H9 (cell line): ENCODE results near the gene SPATA17. TPM values are rescaled to one million over a fixed set of nuclear protein-coding genes. Genes with fewer than 3 reads are reported as not detected.

Experiments
- DNase-seq: peaks from one replicate; pipeline ENCODE4 v3.0.0-alpha.2; 2017
- H2AFZ ChIP-seq: one replicate; pipeline ENCODE4 v1.6.1; 2013; ENCODE audit warnings: mild to moderate bottlenecking, low read length, control low read depth, moderate library complexity
- H2AK5ac ChIP-seq: 2 replicates; pipeline ENCODE4 v1.6.1; 2013; ENCODE audit warnings: low read length, control low read depth, mixed read lengths; ENCODE audit not compliant: insufficient read length
- H2BK120ac ChIP-seq: one replicate; pipeline ENCODE4 v1.6.1; 2013; ENCODE audit warnings: low read depth, mild to moderate bottlenecking, low read length, control low read depth, inconsistent platforms; ENCODE audit not compliant: poor library complexity, severe bottlenecking
- H2BK12ac ChIP-seq: 2 replicates; pipeline ENCODE4 v1.6.1; 2013; ENCODE audit warnings: low read length, control low read depth, mixed read lengths, low read depth; ENCODE audit not compliant: insufficient read length
- H2BK15ac ChIP-seq: 2 replicates; pipeline ENCODE4 v1.6.1; 2013; ENCODE audit warnings: low read depth, low read length, control low read depth
- H2BK20ac ChIP-seq: one replicate; pipeline ENCODE4 v1.6.1; 2013; ENCODE audit warnings: low read depth, mild to moderate bottlenecking, low read length, control low read depth, inconsistent platforms; ENCODE audit not compliant: poor library complexity, severe bottlenecking
- H2BK5ac ChIP-seq: 2 replicates; pipeline ENCODE4 v1.6.1; 2013; ENCODE audit warnings: low read length, control low read depth, mixed read lengths; ENCODE audit not compliant: insufficient read length
- H3K14ac ChIP-seq: 2 replicates; pipeline ENCODE4 v1.6.1; 2013; ENCODE audit warnings: low read length, control low read depth; ENCODE audit not compliant: insufficient read depth
- H3K18ac ChIP-seq: 2 replicates; pipeline ENCODE4 v1.6.1; 2013; ENCODE audit warnings: low read depth, mild to moderate bottlenecking, mixed read lengths, low read length, control low read depth; ENCODE audit not compliant: insufficient read length
- H3K23ac ChIP-seq: 2 replicates; pipeline ENCODE4 v1.6.1; 2013; ENCODE audit warnings: low read length, control low read depth, mixed read lengths, low read depth; ENCODE audit not compliant: insufficient read length
- H3K23me2 ChIP-seq: 2 replicates; pipeline ENCODE4 v1.6.1; 2013; ENCODE audit warnings: low read depth, mild to moderate bottlenecking, mixed read lengths, low read length, control low read depth; ENCODE audit not compliant: insufficient read length, poor library complexity, severe bottlenecking
- H3K27ac ChIP-seq: 2 replicates; pipeline ENCODE4 v1.5.1; 2013; ENCODE audit warnings: low read length, control low read depth, mixed read lengths, low read depth; ENCODE audit not compliant: insufficient read length
- H3K27me3 ChIP-seq: 2 replicates; pipeline ENCODE4 v1.6.1; 2013; ENCODE audit warnings: low read length, control low read depth, inconsistent platforms; ENCODE audit not compliant: insufficient read depth
- H3K4ac ChIP-seq: 2 replicates; pipeline ENCODE4 v1.6.1; 2013; ENCODE audit warnings: low read depth, mild to moderate bottlenecking, control low read depth, inconsistent platforms, low read length, moderate library complexity
- H3K4me1 ChIP-seq: 2 replicates; pipeline ENCODE4 v1.6.1; 2013; ENCODE audit warnings: low read length, control low read depth, inconsistent platforms; ENCODE audit not compliant: insufficient read depth
- H3K4me2 ChIP-seq: 2 replicates; pipeline ENCODE4 v1.6.1; 2013; ENCODE audit warnings: low read length, control low read depth, mixed read lengths; ENCODE audit not compliant: insufficient read length, insufficient read depth
- H3K56ac ChIP-seq: 2 replicates; pipeline ENCODE4 v1.6.1; 2013; ENCODE audit warnings: low read depth, mild to moderate bottlenecking, mixed read lengths, low read length, control low read depth; ENCODE audit not compliant: insufficient read length
- H3K79me1 ChIP-seq: 2 replicates; pipeline ENCODE4 v1.6.1; 2013; ENCODE audit warnings: low read depth, mild to moderate bottlenecking, moderate library complexity, low read length, control low read depth, inconsistent platforms; ENCODE audit not compliant: insufficient read depth, poor library complexity, severe bottlenecking
- H3K79me2 ChIP-seq: 2 replicates; pipeline ENCODE4 v1.6.1; 2013; ENCODE audit warnings: low read length, control low read depth, inconsistent platforms; ENCODE audit not compliant: insufficient read depth
- H3K9ac ChIP-seq: 2 replicates; pipeline ENCODE4 v1.6.1; 2013; ENCODE audit warnings: low read length, control low read depth, mixed read lengths; ENCODE audit not compliant: insufficient read length; ENCODE audit errors: extremely low read depth
- H3K9me3 ChIP-seq: one replicate; pipeline ENCODE4 v1.6.1; 2013; ENCODE audit warnings: low read depth, low read length, inconsistent platforms; ENCODE audit not compliant: control insufficient read depth
- H3T11ph ChIP-seq: one replicate; pipeline ENCODE4 v1.6.1; 2013; ENCODE audit warnings: mild to moderate bottlenecking, low read length, control low read depth, inconsistent platforms
- H4K20me1 ChIP-seq: one replicate; pipeline ENCODE4 v1.6.1; 2013; ENCODE audit not compliant: control insufficient read depth, insufficient read length, insufficient read depth
- H4K5ac ChIP-seq: 2 replicates; pipeline ENCODE4 v1.6.1; 2013; ENCODE audit warnings: low read depth, mild to moderate bottlenecking, mixed read lengths, low read length, control low read depth; ENCODE audit not compliant: insufficient read length
- H4K8ac ChIP-seq: replicated peaks from 2 replicates; pipeline ENCODE4 v1.6.1; 2013; ENCODE audit warnings: low read length, control low read depth, mixed read lengths, low read depth; ENCODE audit not compliant: insufficient read length
- H4K91ac ChIP-seq: 2 replicates; pipeline ENCODE4 v1.6.1; 2013; ENCODE audit warnings: low read depth, mild to moderate bottlenecking, moderate library complexity, mixed read lengths, low read length, control low read depth; ENCODE audit not compliant: insufficient read length
- H3K27ac Mint-ChIP-seq, 3 experiments: 2 replicates in 2 of 3; 3 replicates in 1 of 3; pipeline ENCODE4 v1.8.0; 2020 to 2021; ENCODE audit warnings: mixed read lengths in 3 of 3, mild to moderate bottlenecking in 1 of 3, moderate library complexity in 1 of 3
- H3K27me3 Mint-ChIP-seq: 2 replicates; pipeline ENCODE4 v1.8.0; 2021; ENCODE audit warnings: low read depth, mild to moderate bottlenecking, moderate library complexity, mixed read lengths
- H3K36me3 Mint-ChIP-seq, 3 experiments: 2 replicates in 2 of 3; 3 replicates in 1 of 3; pipeline ENCODE4 v1.8.0; 2020 to 2021; ENCODE audit warnings: low read depth in 3 of 3, mixed read lengths in 3 of 3; ENCODE audit not compliant: insufficient read depth in 1 of 3
- H3K4me1 Mint-ChIP-seq, 2 experiments: 2 replicates each; pipeline ENCODE4 v1.8.0; 2020; ENCODE audit warnings: mixed read lengths in 2 of 2
- H3K4me3 Mint-ChIP-seq, 2 experiments: 2 replicates in 1 of 2; 3 replicates in 1 of 2; pipeline ENCODE4 v1.8.0; 2020 to 2021; ENCODE audit warnings: mild to moderate bottlenecking in 2 of 2, mixed read lengths in 2 of 2, moderate library complexity in 1 of 2
- H3K9me3 Mint-ChIP-seq, 2 experiments: 2 replicates in 1 of 2; 3 replicates in 1 of 2; pipeline ENCODE4 v1.8.0; 2020; ENCODE audit warnings: mild to moderate bottlenecking in 2 of 2, mixed read lengths in 2 of 2, moderate library complexity in 1 of 2
- CTCF ChIP-seq: fragments of 200-600 bp; sonication (generic); conservative IDR thresholded peaks from 3 replicates; pipeline ENCODE4 v1.8.0; 2021; ENCODE audit warnings: antibody characterized with exemption, mild to moderate bottlenecking
- WGBS: extraction: QIAGEN DNeasy Blood & Tissue Kit; methylation state at CpG from one replicate; pipeline ENCODE4 v1.1.7; 2013; ENCODE audit warnings: missing lambda C conversion rate, low lambda C conversion rate, mixed read lengths; ENCODE audit not compliant: insufficient read length; ENCODE audit errors: extremely low coverage; 5-methylcytosine and 5-hydroxymethylcytosine counted together
- total RNA-seq: library from RNA; stranded (reverse); gene quantifications from 2 replicates; pipeline ENCODE4 v1.2.1, GENCODE V29; 2021

The SPATA17 gene
- total RNA-seq, 1 experiment from 2014 or later, result 0.44 TPM

- no peak overlapping the region for H3T11ph ChIP-seq
- no peaks in the 10 kb centered on the region for H3K36me3 Mint-ChIP-seq
- no peaks in the 10 kb centered on the region for H3K79me2 ChIP-seq
- no peaks in the 10 kb centered on the region for H3K27me3 ChIP-seq
- no peak overlapping the region for H2BK15ac ChIP-seq
- no peaks in the 10 kb centered on the region for H3K79me1 ChIP-seq
- no peaks in the 10 kb centered on the region for H3K9me3 Mint-ChIP-seq
- H4K20me1 ChIP-seq, result no peaks in the 10 kb centered on the region
- no peak overlapping the region for H4K8ac ChIP-seq
- no peak overlapping the region for H3K14ac ChIP-seq
- DNase-seq, result no peak
- no peak overlapping the region for H3K4me3 Mint-ChIP-seq
- H2AFZ ChIP-seq, result no peak overlapping the region
- no peak overlapping the region for H2BK5ac ChIP-seq
- H2BK20ac ChIP-seq, result no peak overlapping the region
- H3K9ac ChIP-seq, result no peak overlapping the region
- no peaks in the 10 kb centered on the region for H3K4me1 ChIP-seq
- no peak overlapping the region for H3K4me2 ChIP-seq
- H3K23ac ChIP-seq, result no peak overlapping the region
- H3K4me1 Mint-ChIP-seq, result no peaks in the 10 kb centered on the region
- H2BK120ac ChIP-seq, result no peak overlapping the region
- H2AK5ac ChIP-seq, result no peak overlapping the region
- H3K56ac ChIP-seq, result no peak overlapping the region
- no peak overlapping the region for H3K4ac ChIP-seq
- no peak overlapping the region for H4K5ac ChIP-seq
- no peak overlapping the region for H2BK12ac ChIP-seq
- WGBS, result no CpG with 5 or more reads among the region's 4 CpGs
- H3K9me3 ChIP-seq, result no peaks in the 10 kb centered on the region
- no peak overlapping the region for H3K27ac ChIP-seq
- no peaks in the 10 kb centered on the region for H3K23me2 ChIP-seq
- no peak overlapping the region for H3K27ac Mint-ChIP-seq
- no peak for TF ChIP-seq CTCF
- no peak overlapping the region for H4K91ac ChIP-seq
- H3K18ac ChIP-seq, result no peak overlapping the region
- no peaks in the 10 kb centered on the region for H3K27me3 Mint-ChIP-seq
Measured at GRCh38 chr1:217781056-217781455, 149.9 kb downstream of the SPATA17 start.
